HCT116 (cell line): Measurements from ENCODE around the gene BCAP31. TPM values are rescaled to one million over a fixed set of nuclear protein-coding genes. Genes with fewer than 3 reads are reported as not detected.

ENCODE experiments used
- ATAC-seq: fragments of 200-7000 bp; cut with Tn5 transposase; 2 replicates; pipeline ENCODE4 v1.9.1; 2020; ENCODE audit warnings: mild to moderate bottlenecking, moderate library complexity
- BruUV-seq: library from RNA; stranded (reverse); fragments of 400-500 nt; replicated peaks from 2 replicates; lab custom pipeline; 2021; lab: Mats Ljungman, UMichigan
- CTCF ChIA-PET: fragments of 300-600 bp; sonication (Branson Sonifier 250); formaldehyde crosslinking; loops from one replicate; lab custom pipeline; 2021; ENCODE audit warnings: antibody characterized with exemption; lab: Charles Lee
- POLR2A ChIA-PET: fragments of 300-600, 350-600 bp; sonication (Branson Sonifier 250); formaldehyde crosslinking; loops from one replicate; lab custom pipeline; 2021; ENCODE audit warnings: antibody characterized with exemption; lab: Charles Lee
- RAD21 ChIA-PET, 2 experiments: fragments of 300-600 bp; sonication (Branson Sonifier 250); formaldehyde crosslinking; loops; one replicate each; lab custom pipeline; 2023; ENCODE audit warnings: low total read pairs in 2 of 2; ENCODE audit not compliant: uncharacterized antibody in 2 of 2, unreplicated experiment in 2 of 2, low non-redundant PET in 1 of 2; lab: Charles Lee
- DNase-seq: peaks from one replicate; pipeline ENCODE4 v3.0.0-alpha.2; 2010; ENCODE audit warnings: low read depth, low spot score
- H2AFZ ChIP-seq: fragments of 200-600 bp; shearing (Covaris generic), sonication (generic); 2 replicates; pipeline ENCODE4 v1.6.1; 2017; ENCODE audit warnings: low read depth, mixed run types, mixed read lengths, antibody characterized with exemption, low read length; ENCODE audit not compliant: poor library complexity, severe bottlenecking
- H3K27ac ChIP-seq: 2 replicates; pipeline ENCODE4 v1.5.1; 2012; ENCODE audit warnings: low read depth, low read length
- H3K27me3 ChIP-seq: fragments of 200-600 bp; sonication (generic); 2 replicates; pipeline ENCODE4 v1.6.1; 2016; ENCODE audit warnings: mixed run types, low read length, mixed read lengths; ENCODE audit not compliant: insufficient read depth
- H3K36me3 ChIP-seq, 2 experiments: fragments of 200-500 bp in 1 of 2; fragments of 200-600 bp in 1 of 2; sonication (Bioruptor generic) in 1 of 2; sonication (generic) in 1 of 2; 2 replicates each; pipeline versions ENCODE4 v1.5.1 to v1.6.1; 2014 to 2016; ENCODE audit warnings: low read length in 2 of 2, inconsistent platforms in 1 of 2, mixed read lengths in 1 of 2, mixed run types in 1 of 2; ENCODE audit not compliant: insufficient read depth in 2 of 2, control insufficient read depth in 1 of 2
- H3K4me1 ChIP-seq, 2 experiments: fragments of 200-600 bp in 1 of 2; sonication (generic) in 1 of 2; 2 replicates each; pipeline versions ENCODE4 v1.5.1 to v1.6.1; 2012 to 2017; ENCODE audit warnings: low read length in 2 of 2, inconsistent platforms in 1 of 2, mild to moderate bottlenecking in 1 of 2, mixed read lengths in 1 of 2, mixed run types in 1 of 2, moderate library complexity in 1 of 2; ENCODE audit not compliant: insufficient read depth in 2 of 2, control insufficient read depth in 1 of 2
- H3K4me2 ChIP-seq: fragments of 200-600 bp; sonication (generic); 2 replicates; pipeline ENCODE4 v1.6.1; 2017; ENCODE audit warnings: mixed run types, low read length, mixed read lengths
- H3K4me3 ChIP-seq, 2 experiments: fragments of 200-600 bp in 1 of 2; sonication (generic) in 1 of 2; replicated peaks in 1 of 2; 2 replicates each; pipeline ENCODE4 v1.5.1; 2011 to 2016; ENCODE audit warnings: low read length in 2 of 2, control low read depth in 1 of 2, low read depth in 1 of 2, mild to moderate bottlenecking in 1 of 2, mixed read lengths in 1 of 2, mixed run types in 1 of 2
- H3K79me2 ChIP-seq: fragments of 200-600 bp; sonication (generic); 2 replicates; pipeline ENCODE4 v1.6.1; 2017; ENCODE audit warnings: mild to moderate bottlenecking, mixed run types, low read length, moderate library complexity, mixed read lengths; ENCODE audit not compliant: insufficient read depth
- H3K9ac ChIP-seq: fragments of 200-600 bp; sonication (generic); 2 replicates; pipeline ENCODE4 v1.6.1; 2016; ENCODE audit warnings: low read length, mixed read lengths
- H3K9me2 ChIP-seq: fragments of 200-600 bp; sonication (generic), shearing (Covaris generic); 2 replicates; pipeline ENCODE4 v1.6.1; 2017; ENCODE audit warnings: mixed run types, mild to moderate bottlenecking, moderate library complexity; ENCODE audit not compliant: insufficient read depth
- H3K9me3 ChIP-seq, 2 experiments: fragments of 200-500 bp in 1 of 2; fragments of 200-600 bp in 1 of 2; sonication (Bioruptor generic) in 1 of 2; sonication (generic) in 1 of 2; 2 replicates each; pipeline ENCODE4 v1.6.1; 2014 to 2017; ENCODE audit warnings: low read length in 2 of 2, mixed read lengths in 2 of 2, inconsistent platforms in 1 of 2, low read depth in 1 of 2, mild to moderate bottlenecking in 1 of 2, mixed run types in 1 of 2, moderate library complexity in 1 of 2; ENCODE audit not compliant: control insufficient read depth in 1 of 2, insufficient read depth in 1 of 2
- H4K20me1 ChIP-seq: fragments of 200-600 bp; sonication (generic), shearing (Covaris generic); 2 replicates; pipeline ENCODE4 v1.6.1; 2017; ENCODE audit warnings: mixed run types, mild to moderate bottlenecking, moderate library complexity; ENCODE audit not compliant: insufficient read depth
- CEBPB ChIP-seq: IDR thresholded peaks from 2 replicates; pipeline ENCODE4 v1.6.1; 2012; ENCODE audit warnings: low read depth
- FOSL1 ChIP-seq: IDR thresholded peaks from 2 replicates; pipeline ENCODE4 v1.6.1; 2012; ENCODE audit warnings: low read depth
- JUND ChIP-seq: IDR thresholded peaks from 2 replicates; pipeline ENCODE4 v1.6.1; 2012
- POLR2A ChIP-seq: IDR thresholded peaks from 2 replicates; pipeline ENCODE4 v1.7.0; 2011; ENCODE audit warnings: borderline replicate concordance; ENCODE audit not compliant: insufficient read depth, insufficient read length; ENCODE audit errors: extremely low read depth
- POLR2AphosphoS5 ChIP-seq: IDR thresholded peaks from 2 replicates; pipeline ENCODE4 v1.6.1; 2011; ENCODE audit warnings: mild to moderate bottlenecking, low read depth, low read length, moderate library complexity
- SIN3A ChIP-seq: IDR thresholded peaks from 2 replicates; pipeline ENCODE4 v1.6.1; 2012; ENCODE audit warnings: low read depth
- SRF ChIP-seq: IDR thresholded peaks from 2 replicates; pipeline ENCODE4 v1.6.1; 2012; ENCODE audit warnings: low read depth
- TCF7L2 ChIP-seq: IDR thresholded peaks from 2 replicates; pipeline ENCODE4 v1.7.0; 2011; ENCODE audit warnings: borderline replicate concordance, inconsistent platforms; ENCODE audit not compliant: insufficient read depth, insufficient read length; ENCODE audit errors: extremely low read depth
- ZNF274 ChIP-seq: fragments of 200-500 bp; sonication (Bioruptor generic); IDR thresholded peaks from 2 replicates; pipeline ENCODE4 v1.6.1; 2014; ENCODE audit warnings: mild to moderate bottlenecking, low read depth, low read length, inconsistent platforms
- intact Hi-C: fragments of 100-400 bp; cut with micrococcal nuclease; formaldehyde crosslinking; loops from 2 replicates; pipeline ENCODE4 v1.10.0; 2022
- total RNA-seq: library from RNA; stranded (reverse); gene quantifications from one replicate; pipeline ENCODE4 v1.2.1, GENCODE V29; 2021; ENCODE audit not compliant: unreplicated experiment
- TF ChIP-seq, protein P1 (sequence below): IDR thresholded peaks from 2 replicates; pipeline ENCODE4 v1.6.1; 2011; ENCODE audit warnings: mild to moderate bottlenecking, low read length, moderate library complexity; ENCODE audit not compliant: insufficient replicate concordance; ENCODE audit errors: extremely low read depth

BCAP31 gene
- total RNA-seq, 1 experiment from 2014 or later: 185 TPM

- H3K79me2 ChIP-seq: no peaks in the 10 kb centered on the region
- RAD21 ChIA-PET: no interaction called here
- no peak for DNase-seq
- no peaks in the 10 kb centered on the region for H4K20me1 ChIP-seq
- no peak overlapping the region for H3K27ac ChIP-seq
- CTCF ChIA-PET: no interaction called here
- intact Hi-C loops: no loop called here
- no peaks in the 10 kb centered on the region for H3K9me2 ChIP-seq
- H3K4me2 ChIP-seq: no peak overlapping the region
- H3K9me3 ChIP-seq: no peaks in the 10 kb centered on the region
- H3K36me3 ChIP-seq: no peaks in the 10 kb centered on the region
- H3K9ac ChIP-seq: no peak overlapping the region
- TF ChIP-seq, protein P1, sequence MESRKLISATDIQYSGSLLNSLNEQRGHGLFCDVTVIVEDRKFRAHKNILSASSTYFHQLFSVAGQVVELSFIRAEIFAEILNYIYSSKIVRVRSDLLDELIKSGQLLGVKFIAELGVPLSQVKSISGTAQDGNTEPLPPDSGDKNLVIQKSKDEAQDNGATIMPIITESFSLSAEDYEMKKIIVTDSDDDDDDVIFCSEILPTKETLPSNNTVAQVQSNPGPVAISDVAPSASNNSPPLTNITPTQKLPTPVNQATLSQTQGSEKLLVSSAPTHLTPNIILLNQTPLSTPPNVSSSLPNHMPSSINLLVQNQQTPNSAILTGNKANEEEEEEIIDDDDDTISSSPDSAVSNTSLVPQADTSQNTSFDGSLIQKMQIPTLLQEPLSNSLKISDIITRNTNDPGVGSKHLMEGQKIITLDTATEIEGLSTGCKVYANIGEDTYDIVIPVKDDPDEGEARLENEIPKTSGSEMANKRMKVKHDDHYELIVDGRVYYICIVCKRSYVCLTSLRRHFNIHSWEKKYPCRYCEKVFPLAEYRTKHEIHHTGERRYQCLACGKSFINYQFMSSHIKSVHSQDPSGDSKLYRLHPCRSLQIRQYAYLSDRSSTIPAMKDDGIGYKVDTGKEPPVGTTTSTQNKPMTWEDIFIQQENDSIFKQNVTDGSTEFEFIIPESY: no peak
- TF ChIP-seq FOSL1 (no peak), POLR2AphosphoS5 (no peak), POLR2A (no peak), CEBPB (no peak)
- TF ChIP-seq, all 23 proteins: peak for 0
- Histone ChIP-seq H3K4me1 (peaks cover 0 to 6% of the 10 kb centered on the region in 2 experiments; a peak in 1 of 4 replicates), H3K4me3 (no peak overlapping the region), H3K27me3 (no peaks in the 10 kb centered on the region), H2AFZ (no peak overlapping the region)
- BruUV-seq: no TSS peak
- no peak for ATAC-seq
- POLR2A ChIA-PET: no interaction called here
Observed at GRCh38 chrX:153773218-153773611, 49.0 kb upstream of the BCAP31 start.

GRCh38 chrX:153772316-153773217 lies 48.4 kb upstream of the BCAP31 start:
- Histone ChIP-seq H3K27ac (no peak overlapping the region), H4K20me1 (no peaks in the 10 kb centered on the region), H3K4me2 (no peak overlapping the region), H3K9me2 (no peaks in the 10 kb centered on the region), H3K4me3 (no peak overlapping the region), H3K27me3 (no peaks in the 10 kb centered on the region)
- no peak for DNase-seq
- no TSS peak for BruUV-seq
- CTCF ChIA-PET: no interaction called here
- POLR2A ChIA-PET: no interaction called here
- intact Hi-C loops: no loop called here
- TF ChIP-seq JUND: no peak
- TF ChIP-seq TCF7L2: no peak
- no peak for TF ChIP-seq SRF
- TF ChIP-seq ZNF274: no peak
- no peak for TF ChIP-seq SIN3A
- TF ChIP-seq, all 23 proteins: peak for 0
- Histone ChIP-seq H2AFZ (no peak overlapping the region), H3K4me1 (peaks cover 0 to 6% of the 10 kb centered on the region in 2 experiments; a peak in 1 of 4 replicates), H3K79me2 (no peaks in the 10 kb centered on the region), H3K36me3 (no peaks in the 10 kb centered on the region), H3K9me3 (no peaks in the 10 kb centered on the region), H3K9ac (no peak overlapping the region)
- ATAC-seq: no peak
- RAD21 ChIA-PET: no interaction called here
